Measurements from ENCODE around the gene SUSD4.

The SUSD4 gene

DNA sequence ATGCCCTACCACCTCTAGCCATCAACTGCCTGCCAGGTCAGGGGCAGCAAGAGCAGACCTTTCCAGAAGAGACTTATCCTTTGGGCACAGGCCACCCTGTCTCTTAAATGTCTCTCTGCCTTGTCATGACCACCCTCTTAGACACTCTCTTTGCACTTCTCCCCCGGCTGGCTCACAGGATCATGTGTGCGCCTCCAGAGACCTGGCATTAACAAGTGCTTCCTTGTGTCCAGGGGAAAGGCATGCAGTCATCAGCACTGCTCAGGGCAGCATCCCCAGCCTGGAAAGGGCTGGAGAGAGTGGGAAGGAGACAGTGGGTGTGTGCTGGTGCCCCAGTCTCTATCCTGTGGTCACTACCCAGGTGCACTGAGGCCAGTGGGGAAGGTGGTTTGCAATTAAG, 135.8 kb downstream of the SUSD4 start:
- H3K27me3 ChIP-seq (ENCODE audit: control insufficient read depth in 1 of 2, insufficient read depth in 2 of 2, low read length in 2 of 2), result no peaks in the 10 kb centered on the region
- H3K9ac ChIP-seq (ENCODE audit: low read depth in 1 of 2, low read length in 2 of 2), result no peak overlapping the region
- peaks cover 0 to under 1% of the 10 kb centered on the region in 2 donors for H3K4me1 ChIP-seq (ENCODE audit: control insufficient read depth in 1 of 2, insufficient read depth in 2 of 2, low read length in 2 of 2)
- no peaks in the 10 kb centered on the region for H3K9me3 ChIP-seq (ENCODE audit: control insufficient read depth in 1 of 2, low read length in 2 of 2)
- no peaks in the 10 kb centered on the region for H3K36me3 ChIP-seq (ENCODE audit: control insufficient read depth in 1 of 2, insufficient read depth in 2 of 2, low read length in 2 of 2)
- no peak overlapping the region for H3K4me3 ChIP-seq (ENCODE audit: low read depth in 1 of 2, low read length in 2 of 2)
- H3K27ac ChIP-seq (ENCODE audit: low read depth, low read length), result no peak overlapping the region

DNA sequence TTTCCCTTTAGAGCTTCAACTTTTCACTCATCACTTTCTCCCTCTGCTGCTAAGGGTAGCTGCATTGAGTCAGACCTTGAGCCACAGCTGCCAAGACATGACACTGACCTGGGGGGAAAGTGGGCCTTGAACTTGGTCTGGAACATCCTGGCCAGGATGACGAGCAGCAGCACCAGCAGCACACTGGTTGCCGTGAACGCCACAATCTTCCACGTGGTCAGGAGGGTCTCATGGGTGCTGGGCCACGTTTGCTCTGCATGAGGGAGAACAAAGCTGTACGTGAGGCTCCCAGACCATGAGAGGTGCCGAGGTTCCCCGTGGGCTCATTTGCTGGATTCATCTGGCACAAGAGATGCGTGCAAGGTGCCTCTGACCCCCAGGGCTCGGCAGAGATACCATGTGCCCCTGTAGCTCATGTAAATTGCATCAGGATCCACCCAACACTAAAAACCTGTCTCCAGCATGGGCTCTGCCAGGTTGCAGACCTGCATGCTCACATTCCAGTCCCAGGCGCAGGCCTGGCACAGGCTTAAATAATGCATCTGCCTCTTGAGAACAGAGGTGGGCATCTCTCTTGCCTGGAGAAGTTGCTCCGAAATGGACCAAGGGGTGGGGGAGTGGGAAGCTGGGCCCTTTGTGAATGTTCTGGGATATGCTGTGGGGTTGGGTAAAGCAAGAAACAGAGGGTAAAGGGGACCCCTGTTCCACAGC, 136.3 kb downstream of the SUSD4 start:
- H3K9ac ChIP-seq (ENCODE audit: low read depth in 1 of 2, low read length in 2 of 2), result no peak overlapping the region
- H3K4me3 ChIP-seq (ENCODE audit: low read depth in 1 of 2, low read length in 2 of 2), result no peak overlapping the region
- H3K27me3 ChIP-seq (ENCODE audit: control insufficient read depth in 1 of 2, insufficient read depth in 2 of 2, low read length in 2 of 2), result no peaks in the 10 kb centered on the region
- H3K9me3 ChIP-seq (ENCODE audit: control insufficient read depth in 1 of 2, low read length in 2 of 2), result no peaks in the 10 kb centered on the region
- no peaks in the 10 kb centered on the region for H3K4me1 ChIP-seq (ENCODE audit: control insufficient read depth in 1 of 2, insufficient read depth in 2 of 2, low read length in 2 of 2)
- H3K36me3 ChIP-seq (ENCODE audit: control insufficient read depth in 1 of 2, insufficient read depth in 2 of 2, low read length in 2 of 2), result no peaks in the 10 kb centered on the region
- H3K27ac ChIP-seq (ENCODE audit: low read depth, low read length), result no peak overlapping the region

DNA sequence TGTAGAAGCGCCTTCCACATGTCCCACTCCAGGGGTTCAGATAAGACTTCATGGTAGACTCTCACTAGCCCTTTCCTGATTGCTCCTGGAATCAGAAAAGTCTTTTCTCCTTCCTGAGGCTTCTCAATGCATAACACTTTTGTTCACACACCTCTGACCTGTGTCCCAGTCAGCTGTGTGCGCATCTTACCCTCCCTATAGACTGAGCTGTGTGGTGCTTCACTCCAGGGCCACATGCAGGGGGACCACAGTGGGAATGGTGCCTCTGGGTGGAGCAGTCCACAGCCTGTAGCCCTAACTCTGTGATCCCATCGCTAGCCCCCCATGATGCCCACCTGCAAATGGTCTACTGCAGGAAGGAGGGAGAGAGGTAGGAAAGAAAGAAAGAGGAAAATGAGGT, 136.9 kb downstream of the SUSD4 start:
- no peaks in the 10 kb centered on the region for H3K9me3 ChIP-seq (ENCODE audit: control insufficient read depth in 1 of 2, low read length in 2 of 2)
- no peak overlapping the region for H3K4me3 ChIP-seq (ENCODE audit: low read depth in 1 of 2, low read length in 2 of 2)
- H3K27ac ChIP-seq (ENCODE audit: low read depth, low read length), result no peak overlapping the region
- no peak overlapping the region for H3K9ac ChIP-seq (ENCODE audit: low read depth in 1 of 2, low read length in 2 of 2)
- no peaks in the 10 kb centered on the region for H3K36me3 ChIP-seq (ENCODE audit: control insufficient read depth in 1 of 2, insufficient read depth in 2 of 2, low read length in 2 of 2)
- H3K4me1 ChIP-seq (ENCODE audit: control insufficient read depth in 1 of 2, insufficient read depth in 2 of 2, low read length in 2 of 2), result no peaks in the 10 kb centered on the region
- no peaks in the 10 kb centered on the region for H3K27me3 ChIP-seq (ENCODE audit: control insufficient read depth in 1 of 2, insufficient read depth in 2 of 2, low read length in 2 of 2)

DNA sequence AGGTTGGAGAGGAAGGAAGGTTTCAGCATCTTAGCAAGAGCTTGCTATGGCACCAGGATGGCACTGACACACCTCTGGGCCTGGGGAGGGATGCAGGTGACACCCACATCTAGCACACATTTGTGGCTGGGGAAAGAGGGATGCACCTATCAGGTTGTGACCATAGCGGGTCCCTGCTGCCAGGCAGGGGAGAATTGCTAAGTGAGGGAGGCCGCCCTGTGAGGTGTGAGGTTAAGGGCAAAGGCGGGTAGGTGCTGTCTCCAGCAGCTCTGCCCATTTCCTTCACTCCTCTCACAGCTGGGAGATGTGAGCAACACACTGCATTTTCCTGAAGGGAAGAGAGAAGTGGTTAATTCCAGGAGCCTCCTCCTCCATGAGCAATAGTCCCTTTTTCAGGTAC, 137.7 kb downstream of the SUSD4 start:
- H3K27me3 ChIP-seq (ENCODE audit: control insufficient read depth in 1 of 2, insufficient read depth in 2 of 2, low read length in 2 of 2), result no peaks in the 10 kb centered on the region
- H3K4me3 ChIP-seq (ENCODE audit: low read depth in 1 of 2, low read length in 2 of 2), result no peak overlapping the region
- H3K9me3 ChIP-seq (ENCODE audit: control insufficient read depth in 1 of 2, low read length in 2 of 2), result no peaks in the 10 kb centered on the region
- H3K9ac ChIP-seq (ENCODE audit: low read depth in 1 of 2, low read length in 2 of 2), result no peak overlapping the region
- no peaks in the 10 kb centered on the region for H3K4me1 ChIP-seq (ENCODE audit: control insufficient read depth in 1 of 2, insufficient read depth in 2 of 2, low read length in 2 of 2)
- no peaks in the 10 kb centered on the region for H3K36me3 ChIP-seq (ENCODE audit: control insufficient read depth in 1 of 2, insufficient read depth in 2 of 2, low read length in 2 of 2)
- no peak overlapping the region for H3K27ac ChIP-seq (ENCODE audit: low read depth, low read length)

DNA sequence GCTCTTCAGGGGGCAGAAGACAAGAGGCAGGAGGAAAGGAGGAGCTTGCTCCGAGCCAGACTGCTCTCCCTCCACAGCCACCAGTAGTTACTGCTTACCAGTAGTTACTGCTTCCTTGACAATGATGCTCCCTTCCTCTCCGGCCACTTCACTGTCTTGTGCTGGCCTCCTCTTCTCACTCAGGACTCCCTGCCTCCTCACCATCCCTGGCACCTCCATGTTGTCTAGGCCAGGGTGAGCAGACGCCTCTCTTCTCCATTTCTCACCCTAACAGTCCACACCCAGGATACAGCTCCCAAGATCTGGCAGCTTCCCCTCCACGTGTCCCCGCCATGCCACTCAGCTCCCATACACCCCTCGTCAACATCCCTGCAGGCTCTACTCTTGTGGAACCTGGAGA, 138.5 kb downstream of the SUSD4 start:
- Histone ChIP-seq H3K36me3 (ENCODE audit: control insufficient read depth in 1 of 2, insufficient read depth in 2 of 2, low read length in 2 of 2) (no peaks in the 10 kb centered on the region), H3K9me3 (ENCODE audit: control insufficient read depth in 1 of 2, low read length in 2 of 2) (no peaks in the 10 kb centered on the region), H3K27ac (ENCODE audit: low read depth, low read length) (no peak overlapping the region), H3K4me3 (ENCODE audit: low read depth in 1 of 2, low read length in 2 of 2) (no peak overlapping the region), H3K9ac (ENCODE audit: low read depth in 1 of 2, low read length in 2 of 2) (no peak overlapping the region), H3K27me3 (ENCODE audit: control insufficient read depth in 1 of 2, insufficient read depth in 2 of 2, low read length in 2 of 2) (no peaks in the 10 kb centered on the region), H3K4me1 (ENCODE audit: control insufficient read depth in 1 of 2, insufficient read depth in 2 of 2, low read length in 2 of 2) (no peaks in the 10 kb centered on the region)

DNA sequence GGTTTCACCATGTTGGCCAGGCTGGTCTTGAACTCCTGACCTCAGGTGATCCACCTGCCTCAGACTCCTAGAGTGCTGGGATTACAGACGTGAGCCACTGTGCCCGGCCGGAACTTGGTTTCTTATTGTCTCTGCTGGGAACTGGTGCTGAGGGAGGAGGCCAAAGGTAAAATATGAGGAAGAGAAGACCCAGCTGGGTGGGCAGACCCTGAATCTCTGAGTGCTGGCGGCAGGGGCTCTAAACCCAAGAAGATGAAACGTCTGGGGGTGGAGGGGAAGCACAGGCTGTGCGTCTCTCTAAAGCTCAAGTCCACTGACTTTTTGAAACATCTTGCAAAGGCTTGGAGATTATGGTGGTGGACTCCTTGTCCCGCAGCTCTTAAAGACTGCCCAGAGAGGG, 138.9 kb downstream of the SUSD4 start:
- no peak overlapping the region for H3K4me3 ChIP-seq (ENCODE audit: low read depth in 1 of 2, low read length in 2 of 2)
- H3K9ac ChIP-seq (ENCODE audit: low read depth in 1 of 2, low read length in 2 of 2), result no peak overlapping the region
- H3K9me3 ChIP-seq (ENCODE audit: control insufficient read depth in 1 of 2, low read length in 2 of 2), result no peaks in the 10 kb centered on the region

DNA sequence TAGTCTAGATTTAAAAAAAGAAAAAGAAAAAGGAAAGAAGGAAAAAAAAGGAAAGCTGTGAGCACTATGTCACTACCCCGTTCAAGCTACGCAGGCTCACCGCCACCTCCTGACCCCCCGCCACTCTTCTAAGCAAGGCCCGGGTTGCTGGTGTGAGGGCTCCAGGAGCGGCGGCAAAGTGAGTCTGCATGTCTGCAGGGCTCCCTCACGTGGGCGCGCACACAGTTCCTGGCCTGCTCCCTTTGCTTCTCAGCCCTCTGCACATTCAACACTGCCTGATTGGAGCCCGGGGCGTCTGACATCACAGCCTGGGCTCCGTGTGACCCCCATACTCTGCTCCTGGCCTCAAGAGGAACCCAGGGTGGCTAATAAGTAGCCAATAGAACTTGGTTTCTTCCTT, 139.5 kb downstream of the SUSD4 start:
- Histone ChIP-seq H3K4me3 (ENCODE audit: low read depth in 1 of 2, low read length in 2 of 2) (no peak overlapping the region), H3K9me3 (ENCODE audit: control insufficient read depth in 1 of 2, low read length in 2 of 2) (no peaks in the 10 kb centered on the region), H3K27me3 (ENCODE audit: control insufficient read depth in 1 of 2, insufficient read depth in 2 of 2, low read length in 2 of 2) (no peaks in the 10 kb centered on the region), H3K36me3 (ENCODE audit: control insufficient read depth in 1 of 2, insufficient read depth in 2 of 2, low read length in 2 of 2) (no peaks in the 10 kb centered on the region), H3K4me1 (ENCODE audit: control insufficient read depth in 1 of 2, insufficient read depth in 2 of 2, low read length in 2 of 2) (no peaks in the 10 kb centered on the region), H3K27ac (ENCODE audit: low read depth, low read length) (no peak overlapping the region), H3K9ac (ENCODE audit: low read depth in 1 of 2, low read length in 2 of 2) (no peak overlapping the region)

More for the DNA sequence above, 138.9 kb downstream of the SUSD4 start:
- H3K36me3 ChIP-seq (ENCODE audit: control insufficient read depth in 1 of 2, insufficient read depth in 2 of 2, low read length in 2 of 2), result no peaks in the 10 kb centered on the region
- no peak overlapping the region for H3K27ac ChIP-seq (ENCODE audit: low read depth, low read length)
- H3K4me1 ChIP-seq (ENCODE audit: control insufficient read depth in 1 of 2, insufficient read depth in 2 of 2, low read length in 2 of 2), result no peaks in the 10 kb centered on the region
- H3K27me3 ChIP-seq (ENCODE audit: control insufficient read depth in 1 of 2, insufficient read depth in 2 of 2, low read length in 2 of 2), result no peaks in the 10 kb centered on the region

DNA sequence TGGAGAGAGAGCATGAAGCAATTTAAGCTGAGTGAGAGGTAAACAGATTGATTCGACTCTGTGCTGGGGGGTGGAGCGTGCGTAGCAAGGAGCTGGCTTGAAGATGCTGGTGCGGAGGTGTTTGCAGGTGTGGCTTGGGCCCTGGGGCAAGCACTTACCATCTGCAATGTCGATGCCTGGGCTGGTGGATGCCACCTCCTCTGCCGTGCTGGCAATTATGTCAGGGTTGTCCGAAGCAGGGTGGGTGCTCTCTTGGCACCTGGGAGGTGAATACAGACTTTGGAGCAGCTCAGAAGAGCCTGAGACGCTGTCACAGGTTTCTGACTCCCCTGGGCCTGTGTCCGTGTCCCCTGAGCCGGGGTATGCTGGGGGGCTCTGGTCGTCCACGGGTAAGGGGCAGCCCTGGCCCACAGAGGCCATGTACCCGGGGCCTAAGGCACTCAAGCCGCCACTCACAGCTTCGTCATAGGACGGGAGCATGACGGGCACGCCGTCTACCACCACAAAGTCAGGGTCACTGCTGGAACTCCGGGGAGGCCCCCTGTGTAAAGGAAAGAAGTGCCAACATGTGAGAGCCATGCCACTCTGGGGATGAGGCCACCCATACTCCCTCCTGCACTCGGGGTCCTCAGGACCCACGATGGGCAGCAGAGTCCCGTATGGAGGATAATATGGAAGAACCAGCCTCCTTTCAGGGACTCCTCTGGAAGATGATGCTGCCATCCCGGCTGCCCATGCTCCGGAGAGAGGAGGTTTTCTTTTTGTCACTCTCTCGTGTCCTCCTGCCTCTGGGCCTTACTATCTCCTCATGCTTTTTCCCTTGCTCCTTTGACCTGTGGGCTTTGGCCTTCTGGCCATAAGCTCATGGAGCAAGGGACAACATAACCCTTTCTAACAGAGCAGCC, 140.6 kb downstream of the SUSD4 start:
- no peaks in the 10 kb centered on the region for H3K4me1 ChIP-seq (ENCODE audit: control insufficient read depth in 1 of 2, insufficient read depth in 2 of 2, low read length in 2 of 2)
- H3K4me3 ChIP-seq (ENCODE audit: low read depth in 1 of 2, low read length in 2 of 2), result no peak overlapping the region
- H3K27me3 ChIP-seq (ENCODE audit: control insufficient read depth in 1 of 2, insufficient read depth in 2 of 2, low read length in 2 of 2), result no peaks in the 10 kb centered on the region
- no peaks in the 10 kb centered on the region for H3K36me3 ChIP-seq (ENCODE audit: control insufficient read depth in 1 of 2, insufficient read depth in 2 of 2, low read length in 2 of 2)
- peaks cover 2 to 6% of the 10 kb centered on the region in 2 donors for H3K9me3 ChIP-seq (ENCODE audit: control insufficient read depth in 1 of 2, low read length in 2 of 2)
- H3K27ac ChIP-seq (ENCODE audit: low read depth, low read length), result no peak overlapping the region
- H3K9ac ChIP-seq (ENCODE audit: low read depth in 1 of 2, low read length in 2 of 2), result no peak overlapping the region

DNA sequence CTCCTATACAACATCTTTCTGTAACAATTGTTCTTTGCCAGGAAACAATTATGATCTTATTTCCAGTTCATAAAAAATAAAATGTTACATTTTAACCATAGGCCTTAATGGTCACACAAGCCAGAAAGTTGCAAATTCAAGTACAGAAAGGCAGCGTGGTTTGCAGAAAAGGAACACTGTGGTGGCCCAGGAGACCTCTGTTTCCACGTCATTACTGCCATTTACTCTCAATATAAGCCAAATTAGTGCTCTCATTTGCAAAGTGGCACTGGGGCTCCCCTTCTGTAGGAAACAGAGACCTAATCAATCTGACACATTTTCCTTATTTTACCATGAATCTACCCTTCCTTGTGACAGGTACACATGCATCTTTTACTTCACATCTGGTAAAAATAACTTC, 141.6 kb downstream of the SUSD4 start:
- Histone ChIP-seq H3K9ac (ENCODE audit: low read depth in 1 of 2, low read length in 2 of 2) (no peak overlapping the region), H3K4me1 (ENCODE audit: control insufficient read depth in 1 of 2, insufficient read depth in 2 of 2, low read length in 2 of 2) (no peaks in the 10 kb centered on the region), H3K9me3 (ENCODE audit: control insufficient read depth in 1 of 2, low read length in 2 of 2) (peaks cover 4 to 6% of the 10 kb centered on the region in 2 donors), H3K27ac (ENCODE audit: low read depth, low read length) (no peak overlapping the region), H3K36me3 (ENCODE audit: control insufficient read depth in 1 of 2, insufficient read depth in 2 of 2, low read length in 2 of 2) (no peaks in the 10 kb centered on the region), H3K4me3 (ENCODE audit: low read depth in 1 of 2, low read length in 2 of 2) (no peak overlapping the region), H3K27me3 (ENCODE audit: control insufficient read depth in 1 of 2, insufficient read depth in 2 of 2, low read length in 2 of 2) (no peaks in the 10 kb centered on the region)

DNA sequence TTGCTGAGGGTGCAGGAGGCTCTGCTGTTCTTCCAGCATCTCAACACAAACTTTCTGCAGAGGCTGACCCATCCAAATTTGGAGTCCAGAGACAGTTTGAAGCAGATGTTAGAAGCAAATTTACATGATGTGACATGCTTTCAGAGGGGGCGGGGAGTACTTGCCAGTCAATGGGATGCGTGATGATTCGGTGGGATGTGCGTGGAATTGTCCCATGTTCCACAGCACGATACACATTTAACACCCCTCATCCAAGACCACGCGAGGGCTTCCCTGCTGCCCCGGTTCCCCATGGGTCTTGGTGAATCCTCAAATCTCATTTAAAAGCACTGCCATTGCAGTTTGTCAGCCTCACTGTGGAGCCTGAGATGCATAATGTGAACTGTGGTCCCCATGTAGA, 142.3 kb downstream of the SUSD4 start:
- H3K4me3 ChIP-seq (ENCODE audit: low read depth in 1 of 2, low read length in 2 of 2), result no peak overlapping the region
- no peak overlapping the region for H3K27ac ChIP-seq (ENCODE audit: low read depth, low read length)
- H3K27me3 ChIP-seq (ENCODE audit: control insufficient read depth in 1 of 2, insufficient read depth in 2 of 2, low read length in 2 of 2), result no peaks in the 10 kb centered on the region
- H3K4me1 ChIP-seq (ENCODE audit: control insufficient read depth in 1 of 2, insufficient read depth in 2 of 2, low read length in 2 of 2), result no peaks in the 10 kb centered on the region
- no peaks in the 10 kb centered on the region for H3K36me3 ChIP-seq (ENCODE audit: control insufficient read depth in 1 of 2, insufficient read depth in 2 of 2, low read length in 2 of 2)
- no peak overlapping the region for H3K9ac ChIP-seq (ENCODE audit: low read depth in 1 of 2, low read length in 2 of 2)
- peaks cover 4 to 6% of the 10 kb centered on the region in 2 donors for H3K9me3 ChIP-seq (ENCODE audit: control insufficient read depth in 1 of 2, low read length in 2 of 2)
